Measurements from ENCODE around the gene ERAS.

DNA sequence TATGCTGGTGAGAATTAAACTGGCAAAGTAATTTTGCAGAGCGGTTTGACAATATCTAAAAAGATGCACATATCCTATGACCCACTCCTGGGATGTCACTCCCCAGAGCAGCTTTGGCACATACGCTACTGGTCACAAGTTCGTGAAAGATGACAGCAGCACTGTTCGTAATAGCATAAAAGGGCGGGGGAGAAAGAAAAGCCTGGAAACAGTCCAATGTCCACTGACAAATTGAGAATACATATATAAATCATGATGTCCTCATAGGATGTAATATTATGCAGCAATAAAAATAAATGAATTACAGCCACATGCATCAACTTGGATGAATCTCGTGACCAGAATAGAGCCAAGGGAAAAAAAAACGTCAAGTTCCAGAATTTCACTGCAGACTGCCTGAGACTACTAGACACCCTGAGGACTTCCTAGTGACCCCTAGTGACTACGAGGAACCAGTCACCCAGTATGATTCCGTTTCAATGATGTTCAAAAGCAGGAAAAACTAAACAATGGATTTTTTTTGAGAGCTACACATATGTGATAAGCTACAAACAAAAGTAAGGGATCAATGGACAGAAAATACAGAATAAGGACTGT lies 7.3 kb downstream of the ERAS start:
- TF ChIP-seq, protein P1, sequence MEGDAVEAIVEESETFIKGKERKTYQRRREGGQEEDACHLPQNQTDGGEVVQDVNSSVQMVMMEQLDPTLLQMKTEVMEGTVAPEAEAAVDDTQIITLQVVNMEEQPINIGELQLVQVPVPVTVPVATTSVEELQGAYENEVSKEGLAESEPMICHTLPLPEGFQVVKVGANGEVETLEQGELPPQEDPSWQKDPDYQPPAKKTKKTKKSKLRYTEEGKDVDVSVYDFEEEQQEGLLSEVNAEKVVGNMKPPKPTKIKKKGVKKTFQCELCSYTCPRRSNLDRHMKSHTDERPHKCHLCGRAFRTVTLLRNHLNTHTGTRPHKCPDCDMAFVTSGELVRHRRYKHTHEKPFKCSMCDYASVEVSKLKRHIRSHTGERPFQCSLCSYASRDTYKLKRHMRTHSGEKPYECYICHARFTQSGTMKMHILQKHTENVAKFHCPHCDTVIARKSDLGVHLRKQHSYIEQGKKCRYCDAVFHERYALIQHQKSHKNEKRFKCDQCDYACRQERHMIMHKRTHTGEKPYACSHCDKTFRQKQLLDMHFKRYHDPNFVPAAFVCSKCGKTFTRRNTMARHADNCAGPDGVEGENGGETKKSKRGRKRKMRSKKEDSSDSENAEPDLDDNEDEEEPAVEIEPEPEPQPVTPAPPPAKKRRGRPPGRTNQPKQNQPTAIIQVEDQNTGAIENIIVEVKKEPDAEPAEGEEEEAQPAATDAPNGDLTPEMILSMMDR (IDR thresholded peaks at IDR 0.05; ENCODE audit: low read depth, low read length, missing input control) = no peak
- no peak for TF ChIP-seq SP1 (IDR thresholded peaks at IDR 0.05)
- TF ChIP-seq, protein P2, sequence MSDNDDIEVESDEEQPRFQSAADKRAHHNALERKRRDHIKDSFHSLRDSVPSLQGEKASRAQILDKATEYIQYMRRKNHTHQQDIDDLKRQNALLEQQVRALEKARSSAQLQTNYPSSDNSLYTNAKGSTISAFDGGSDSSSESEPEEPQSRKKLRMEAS (IDR thresholded peaks at IDR 0.05) = no peak
- no peak for TF ChIP-seq YY1 (IDR thresholded peaks at IDR 0.05)
- no peak for TF ChIP-seq JUND (IDR thresholded peaks at IDR 0.05)
- TF ChIP-seq, protein P3, sequence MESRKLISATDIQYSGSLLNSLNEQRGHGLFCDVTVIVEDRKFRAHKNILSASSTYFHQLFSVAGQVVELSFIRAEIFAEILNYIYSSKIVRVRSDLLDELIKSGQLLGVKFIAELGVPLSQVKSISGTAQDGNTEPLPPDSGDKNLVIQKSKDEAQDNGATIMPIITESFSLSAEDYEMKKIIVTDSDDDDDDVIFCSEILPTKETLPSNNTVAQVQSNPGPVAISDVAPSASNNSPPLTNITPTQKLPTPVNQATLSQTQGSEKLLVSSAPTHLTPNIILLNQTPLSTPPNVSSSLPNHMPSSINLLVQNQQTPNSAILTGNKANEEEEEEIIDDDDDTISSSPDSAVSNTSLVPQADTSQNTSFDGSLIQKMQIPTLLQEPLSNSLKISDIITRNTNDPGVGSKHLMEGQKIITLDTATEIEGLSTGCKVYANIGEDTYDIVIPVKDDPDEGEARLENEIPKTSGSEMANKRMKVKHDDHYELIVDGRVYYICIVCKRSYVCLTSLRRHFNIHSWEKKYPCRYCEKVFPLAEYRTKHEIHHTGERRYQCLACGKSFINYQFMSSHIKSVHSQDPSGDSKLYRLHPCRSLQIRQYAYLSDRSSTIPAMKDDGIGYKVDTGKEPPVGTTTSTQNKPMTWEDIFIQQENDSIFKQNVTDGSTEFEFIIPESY (IDR thresholded peaks at IDR 0.05) = no peak
- TF ChIP-seq RAD21 (IDR thresholded peaks at IDR 0.05) = no peak

Measured in liver (tissue), 3 donors.